Tibial nerve (tissue), 3 donors: ENCODE measurements around the gene SURF4.
"Not testable (repeated sequence)": the region's sequence is repeated elsewhere in the genome, so short reads cannot be mapped to it uniquely, and the experiment has no call there.

Source experiments
- POLR2A ChIP-seq, 2 donors: fragments of 450-650 bp; IDR thresholded peaks; one replicate each; pipeline ENCODE4 v1.6.1; 2017; ENCODE audit warnings: antibody characterized with exemption in 2 of 2, mild to moderate bottlenecking in 2 of 2, moderate library complexity in 2 of 2
- TF ChIP-seq, protein P1 (sequence below), 5 experiments: fragments of 200-600 bp in 3 of 5; fragments of 450-650 bp in 2 of 5; sonication (generic) in 3 of 5; IDR thresholded peaks; one replicate each; pipeline ENCODE4 v1.5.1; 2016 to 2019; ENCODE audit warnings: antibody characterized with exemption in 5 of 5, mild to moderate bottlenecking in 3 of 5, moderate library complexity in 2 of 5

DNA sequence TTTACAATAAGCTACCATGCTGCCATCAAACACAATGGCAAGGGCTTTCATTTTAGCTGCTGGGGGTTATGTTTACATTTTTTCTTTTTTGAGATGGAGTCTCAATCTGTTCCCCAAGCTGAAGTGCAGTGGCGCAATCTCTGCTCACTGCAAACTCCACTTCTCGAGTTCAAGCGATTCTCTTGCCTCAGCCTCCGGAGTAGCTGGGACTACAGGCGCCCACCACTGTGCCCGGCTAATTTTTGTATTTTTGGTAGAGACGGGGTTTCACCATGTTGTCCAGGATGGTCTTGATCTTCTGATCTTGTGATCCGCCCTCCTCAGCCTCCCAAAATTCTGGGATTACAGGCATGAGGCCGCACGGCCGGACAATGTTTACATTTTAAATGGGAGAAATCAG lies 41.0 kb downstream of the SURF4 start:
- not testable (repeated sequence) for TF ChIP-seq POLR2A (IDR thresholded peaks at IDR 0.05)
- TF ChIP-seq, protein P1, sequence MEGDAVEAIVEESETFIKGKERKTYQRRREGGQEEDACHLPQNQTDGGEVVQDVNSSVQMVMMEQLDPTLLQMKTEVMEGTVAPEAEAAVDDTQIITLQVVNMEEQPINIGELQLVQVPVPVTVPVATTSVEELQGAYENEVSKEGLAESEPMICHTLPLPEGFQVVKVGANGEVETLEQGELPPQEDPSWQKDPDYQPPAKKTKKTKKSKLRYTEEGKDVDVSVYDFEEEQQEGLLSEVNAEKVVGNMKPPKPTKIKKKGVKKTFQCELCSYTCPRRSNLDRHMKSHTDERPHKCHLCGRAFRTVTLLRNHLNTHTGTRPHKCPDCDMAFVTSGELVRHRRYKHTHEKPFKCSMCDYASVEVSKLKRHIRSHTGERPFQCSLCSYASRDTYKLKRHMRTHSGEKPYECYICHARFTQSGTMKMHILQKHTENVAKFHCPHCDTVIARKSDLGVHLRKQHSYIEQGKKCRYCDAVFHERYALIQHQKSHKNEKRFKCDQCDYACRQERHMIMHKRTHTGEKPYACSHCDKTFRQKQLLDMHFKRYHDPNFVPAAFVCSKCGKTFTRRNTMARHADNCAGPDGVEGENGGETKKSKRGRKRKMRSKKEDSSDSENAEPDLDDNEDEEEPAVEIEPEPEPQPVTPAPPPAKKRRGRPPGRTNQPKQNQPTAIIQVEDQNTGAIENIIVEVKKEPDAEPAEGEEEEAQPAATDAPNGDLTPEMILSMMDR (IDR thresholded peaks at IDR 0.05) = not testable (repeated sequence)
